Ishikawa (cell line): Measurements from ENCODE around the gene REEP3.

Source experiments
- CEBPB ChIP-seq: IDR thresholded peaks from 2 replicates; pipeline ENCODE4 v1.6.1; 2012
- CREB1 ChIP-seq: IDR thresholded peaks from 2 replicates; pipeline ENCODE4 v1.6.1; 2012; ENCODE audit warnings: low read depth
- EGR1 ChIP-seq: IDR thresholded peaks from 2 replicates; pipeline ENCODE4 v1.6.1; 2012
- EP300 ChIP-seq: IDR thresholded peaks from 2 replicates; pipeline ENCODE4 v1.6.1; 2012; ENCODE audit warnings: borderline replicate concordance
- FOXM1 ChIP-seq: IDR thresholded peaks from 2 replicates; pipeline ENCODE4 v1.6.1; 2012; ENCODE audit warnings: low read depth, borderline replicate concordance
- NFIC ChIP-seq: IDR thresholded peaks from 2 replicates; pipeline ENCODE4 v1.6.1; 2012
- RAD21 ChIP-seq: IDR thresholded peaks from 2 replicates; pipeline ENCODE4 v1.6.1; 2012; ENCODE audit warnings: low read depth
- REST ChIP-seq: IDR thresholded peaks from 2 replicates; pipeline ENCODE4 v1.6.1; 2012; ENCODE audit warnings: low read depth, mild to moderate bottlenecking
- TAF1 ChIP-seq: IDR thresholded peaks from 2 replicates; pipeline ENCODE4 v1.6.1; 2012; ENCODE audit warnings: low read depth, mild to moderate bottlenecking
- TCF12 ChIP-seq: IDR thresholded peaks from 2 replicates; pipeline ENCODE4 v1.6.1; 2012; ENCODE audit warnings: low read depth
- TEAD4 ChIP-seq: IDR thresholded peaks from 2 replicates; pipeline ENCODE4 v1.6.1; 2012
- USF1 ChIP-seq: IDR thresholded peaks from 2 replicates; pipeline ENCODE4 v1.6.1; 2012
- YY1 ChIP-seq: IDR thresholded peaks from 2 replicates; pipeline ENCODE4 v1.6.1; 2012; ENCODE audit warnings: low read depth
- ZBTB7A ChIP-seq: IDR thresholded peaks from 2 replicates; pipeline ENCODE4 v1.6.1; 2012; ENCODE audit warnings: low read depth
- TF ChIP-seq, protein P1 (sequence below): IDR thresholded peaks from 2 replicates; pipeline ENCODE4 v1.6.1; 2012

Gene REEP3

GRCh38 chr10:63543576-63543962 is 22.4 kb downstream of the REEP3 start:
- TF ChIP-seq ZBTB7A (no peak), TCF12 (no peak), YY1 (no peak), RAD21 (no peak), CREB1 (no peak), USF1 (no peak), FOXM1 (no peak), EP300 (no peak), NFIC (no peak), CEBPB (no peak), EGR1 (no peak), TAF1 (no peak), TEAD4 (no peak), REST (no peak)
- TF ChIP-seq, protein P1, sequence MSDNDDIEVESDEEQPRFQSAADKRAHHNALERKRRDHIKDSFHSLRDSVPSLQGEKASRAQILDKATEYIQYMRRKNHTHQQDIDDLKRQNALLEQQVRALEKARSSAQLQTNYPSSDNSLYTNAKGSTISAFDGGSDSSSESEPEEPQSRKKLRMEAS: no peak

DNA sequence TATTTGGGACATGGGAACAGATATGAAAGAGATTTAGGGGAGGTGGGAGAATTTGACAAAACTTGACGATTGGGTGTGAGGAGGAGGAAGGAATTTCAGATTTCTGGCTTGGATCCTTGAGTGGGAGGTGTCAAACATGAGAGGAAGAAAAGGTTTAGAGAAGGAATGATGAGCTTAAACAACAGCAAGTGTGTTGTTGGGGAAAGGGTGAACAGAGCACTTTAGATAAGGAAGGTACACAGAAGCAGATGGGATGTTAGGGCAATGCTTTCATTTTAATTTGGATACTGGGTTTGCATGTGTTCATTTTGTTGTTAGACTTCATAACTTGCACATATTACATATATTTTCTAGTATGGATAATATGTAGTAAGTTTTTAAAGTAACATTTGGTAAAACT is 23.2 kb downstream of the REEP3 start:
- TF ChIP-seq, protein P1: no peak
- TF ChIP-seq TAF1 (no peak), FOXM1 (no peak), REST (no peak), YY1 (no peak), USF1 (no peak), NFIC (no peak), TCF12 (no peak), TEAD4 (no peak), EP300 (no peak), CREB1 (no peak), RAD21 (no peak), ZBTB7A (no peak)

GRCh38 chr10:63547628-63548360 is 26.6 kb downstream of the REEP3 start:
- TF ChIP-seq CEBPB (no peak), TAF1 (no peak), YY1 (no peak), TCF12 (no peak)

DNA sequence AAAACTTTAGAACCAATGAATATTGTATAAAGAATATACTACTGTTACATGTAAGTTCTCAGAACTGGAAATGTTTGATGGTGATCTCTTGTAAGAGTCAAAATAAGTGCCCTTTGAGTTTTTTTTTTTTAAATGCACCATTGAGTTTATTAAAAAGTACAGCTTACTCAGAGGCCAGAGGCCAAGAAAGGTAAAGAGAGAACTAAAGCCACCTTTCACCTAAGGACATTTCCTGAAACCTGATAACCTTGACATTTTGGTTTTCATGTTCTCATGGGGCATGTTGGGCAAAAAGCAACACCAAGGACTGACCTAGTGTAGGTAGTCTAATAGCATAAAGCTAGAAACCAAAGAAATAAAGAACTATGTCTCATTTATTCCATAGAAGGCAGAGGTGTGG is 27.7 kb downstream of the REEP3 start:
- TF ChIP-seq RAD21: no peak
- TF ChIP-seq TCF12: no peak
- no peak for TF ChIP-seq CREB1
- TF ChIP-seq EGR1: no peak
- no peak for TF ChIP-seq EP300
- TF ChIP-seq REST: no peak
- no peak for TF ChIP-seq TAF1
- no peak for TF ChIP-seq YY1
- no peak for TF ChIP-seq FOXM1
- no peak for TF ChIP-seq TEAD4
- TF ChIP-seq, protein P1: no peak
- TF ChIP-seq NFIC: no peak
- no peak for TF ChIP-seq CEBPB
- TF ChIP-seq USF1: no peak
